Measurements from ENCODE around the gene LRRN2.

Gene LRRN2

DNA sequence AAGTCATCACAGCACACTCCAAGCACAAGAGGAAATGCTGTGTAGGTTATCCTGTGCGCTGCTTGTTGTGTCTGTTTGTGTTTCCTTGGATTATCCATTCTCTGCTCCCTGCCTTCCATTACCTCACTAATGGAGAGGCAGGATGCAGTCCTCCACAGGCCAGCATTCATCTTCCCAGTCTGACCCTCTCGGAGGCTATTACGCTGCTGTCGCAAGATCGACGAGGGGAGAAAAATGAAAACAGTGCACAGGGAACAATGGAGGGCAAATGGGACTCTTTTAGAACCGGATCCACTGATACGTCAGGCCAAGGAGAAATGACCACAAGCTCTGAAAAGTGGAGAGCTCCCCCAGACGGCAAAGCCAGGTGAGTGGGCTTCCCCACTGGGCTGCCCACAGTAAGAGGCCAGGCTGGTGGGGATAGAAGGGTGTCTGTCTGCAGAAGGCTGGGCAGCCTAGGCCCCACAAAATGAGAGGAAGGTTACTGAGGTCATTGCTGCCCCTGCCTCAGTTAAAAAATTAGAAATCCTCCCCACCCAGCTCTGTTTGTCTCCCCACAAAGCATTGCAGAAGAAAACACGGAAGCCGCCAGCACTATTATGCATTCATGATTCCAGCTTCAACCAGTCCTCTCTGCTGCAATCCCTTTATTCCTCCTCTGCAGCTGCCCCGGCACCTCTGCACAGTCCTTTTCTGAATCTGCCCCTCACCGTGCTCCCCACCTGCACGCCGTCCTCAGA lies 21.7 kb downstream of the LRRN2 start:
- DNase-seq (ENCODE audit: low read depth in 1 of 2, low spot score in 1 of 2) = no peak

DNA sequence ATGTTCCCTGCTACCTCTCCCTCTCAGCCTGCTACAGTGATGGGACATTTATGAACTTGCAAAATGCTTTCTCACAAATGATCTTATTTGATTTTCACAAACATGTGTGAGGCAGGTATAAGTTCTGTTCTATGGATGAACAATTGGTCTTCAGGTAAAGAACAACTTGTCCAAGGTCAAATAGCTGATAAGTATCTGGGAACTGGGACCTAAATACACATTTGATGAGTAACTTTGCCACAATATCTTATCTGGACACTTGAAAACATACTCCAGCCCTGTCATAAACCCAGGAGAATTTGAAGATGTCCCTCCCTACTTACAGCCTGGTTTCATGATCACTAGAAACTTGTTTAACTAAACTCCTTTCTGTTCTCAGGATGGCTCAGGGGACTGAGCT lies 23.0 kb downstream of the LRRN2 start:
- no peak for DNase-seq (ENCODE audit: low read depth in 1 of 2, low spot score in 1 of 2)

DNA sequence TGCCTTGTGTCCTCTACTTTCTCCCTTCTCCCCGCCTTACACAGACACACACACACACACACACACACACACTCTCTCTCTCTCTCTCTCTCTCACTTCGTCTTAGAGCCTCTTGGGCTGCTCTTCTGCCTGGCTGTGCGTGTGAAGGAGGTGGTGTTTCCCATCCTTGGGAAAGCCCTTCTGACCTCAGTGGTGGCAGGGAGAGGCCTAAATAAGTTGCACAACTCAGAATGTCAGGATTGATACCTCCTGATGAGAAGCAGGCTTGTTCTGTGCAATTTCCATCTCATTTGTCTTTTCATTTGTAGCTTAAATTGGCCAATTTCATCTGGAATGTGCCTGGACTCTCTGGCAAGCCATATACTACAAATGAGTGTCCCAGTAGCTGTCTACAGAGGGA lies 25.0 kb downstream of the LRRN2 start:
- DNase-seq (ENCODE audit: low read depth in 1 of 2, low spot score in 1 of 2) = no peak

- no peak for DNase-seq (ENCODE audit: low read depth in 1 of 2, low spot score in 1 of 2)
These were observed 26.5 kb downstream of the LRRN2 start for GRCh38 chr1:204659056-204659455.

DNA sequence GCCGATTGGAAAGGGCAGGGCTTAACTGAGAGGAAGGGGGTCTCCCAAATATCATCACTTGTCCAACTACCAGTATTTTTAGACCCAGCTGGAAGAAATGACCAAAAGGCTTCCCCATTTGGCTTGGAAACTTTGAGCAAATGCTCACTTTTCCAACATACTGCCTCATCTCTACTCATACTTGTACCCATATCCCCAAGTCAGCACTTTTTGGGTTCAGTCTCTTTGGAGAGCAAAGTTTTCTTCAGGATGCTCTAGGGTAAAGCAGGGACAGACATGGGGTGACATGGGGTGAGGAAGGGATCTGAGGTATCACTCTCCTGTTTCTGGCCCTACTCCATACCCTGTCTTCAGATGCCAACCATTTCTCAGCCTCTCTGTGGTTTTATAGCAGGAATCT lies 27.2 kb downstream of the LRRN2 start:
- no peak for DNase-seq (ENCODE audit: low read depth in 1 of 2, low spot score in 1 of 2)

DNA sequence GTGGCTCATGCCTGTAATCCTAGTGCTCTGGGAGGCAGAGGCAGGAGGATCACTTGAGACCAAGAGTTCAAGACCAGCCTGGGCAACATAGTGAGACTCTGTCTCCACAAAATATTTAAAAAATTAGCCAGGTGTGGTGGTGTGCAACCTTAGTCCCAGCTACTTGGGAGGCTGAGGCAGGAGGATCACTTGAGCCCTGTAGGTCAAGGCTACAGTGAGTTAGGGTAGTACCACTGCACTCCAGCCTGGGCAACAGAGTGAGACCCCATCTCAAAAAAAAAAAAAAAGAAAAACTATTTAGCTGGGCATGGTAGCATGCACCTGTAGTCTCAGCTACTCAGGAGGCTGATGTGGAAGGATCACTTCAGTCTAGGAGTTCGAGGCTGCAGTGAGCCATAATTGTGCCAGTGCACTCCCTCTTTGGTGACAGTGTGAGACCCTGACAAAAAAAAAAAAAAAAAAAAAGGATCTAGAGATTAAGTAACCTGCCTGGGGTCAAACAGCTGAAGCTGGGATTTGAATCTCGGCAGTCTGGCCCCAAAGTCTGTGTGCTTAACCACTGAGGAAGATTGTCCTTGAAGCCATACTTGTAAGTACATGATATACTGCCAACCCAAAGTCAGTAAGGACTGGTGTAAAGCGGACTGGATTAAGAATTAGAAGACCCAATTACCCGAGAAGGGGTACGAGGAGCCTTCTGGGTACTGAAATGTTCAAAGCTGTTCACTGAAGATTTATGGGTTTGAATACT lies 31.8 kb downstream of the LRRN2 start:
- DNase-seq (ENCODE audit: low read depth in 1 of 2, low spot score in 1 of 2) = no peak

DNA sequence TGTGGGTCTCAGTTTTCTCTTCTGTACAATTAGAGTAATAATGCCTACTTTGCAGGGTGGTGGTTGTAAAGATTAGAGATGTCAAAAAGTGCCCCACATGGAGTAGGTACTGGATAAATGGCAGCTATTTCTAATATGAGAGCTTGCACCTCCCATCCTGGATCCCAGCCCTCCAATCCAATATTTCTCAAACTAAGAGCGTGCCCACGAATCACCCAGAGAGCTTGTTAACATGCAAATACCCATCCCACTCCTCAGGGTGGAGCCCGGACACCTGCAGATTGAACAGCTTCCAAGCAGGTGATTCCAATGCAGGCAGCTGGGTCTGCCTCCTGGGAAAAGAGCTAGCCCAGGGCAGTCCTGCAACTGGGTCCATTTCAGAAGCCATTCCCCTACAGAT lies 33.0 kb downstream of the LRRN2 start:
- DNase-seq (ENCODE audit: low read depth in 1 of 2, low spot score in 1 of 2) = no peak

DNA sequence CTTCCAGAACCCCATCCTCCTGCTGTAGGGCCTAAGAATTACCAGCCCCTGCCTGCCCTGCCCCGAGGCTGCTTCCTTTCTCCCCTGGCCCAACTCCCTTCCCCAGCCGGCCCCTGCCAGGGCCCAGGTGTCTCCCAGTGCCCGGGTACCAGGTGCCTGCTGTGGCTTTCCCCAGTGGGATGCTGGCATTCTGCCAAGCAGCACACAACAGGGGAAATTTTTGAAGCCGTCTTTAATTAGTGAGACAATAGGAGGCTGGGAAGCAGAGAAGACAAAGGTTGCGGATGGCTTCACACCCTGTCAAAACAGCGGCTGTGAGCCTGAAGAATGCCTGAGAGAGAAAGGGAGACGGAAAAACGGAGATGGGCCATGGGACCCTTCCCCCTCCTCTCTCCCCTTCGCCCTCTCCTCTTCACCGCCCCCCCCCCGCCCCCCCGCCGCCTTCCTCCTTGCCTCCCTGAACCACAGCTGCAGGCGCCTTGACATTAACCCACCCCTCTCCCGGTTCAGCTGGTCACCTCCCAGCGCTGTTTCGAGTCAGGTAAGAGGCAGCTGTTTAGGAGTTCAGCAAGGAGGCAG lies 33.6 kb downstream of the LRRN2 start:
- no peak for DNase-seq (ENCODE audit: low read depth in 1 of 2, low spot score in 1 of 2)

- no peak for DNase-seq (ENCODE audit: low read depth in 1 of 2, low spot score in 1 of 2)
These were observed 34.5 kb downstream of the LRRN2 start for GRCh38 chr1:204650911-204651570.

DNA sequence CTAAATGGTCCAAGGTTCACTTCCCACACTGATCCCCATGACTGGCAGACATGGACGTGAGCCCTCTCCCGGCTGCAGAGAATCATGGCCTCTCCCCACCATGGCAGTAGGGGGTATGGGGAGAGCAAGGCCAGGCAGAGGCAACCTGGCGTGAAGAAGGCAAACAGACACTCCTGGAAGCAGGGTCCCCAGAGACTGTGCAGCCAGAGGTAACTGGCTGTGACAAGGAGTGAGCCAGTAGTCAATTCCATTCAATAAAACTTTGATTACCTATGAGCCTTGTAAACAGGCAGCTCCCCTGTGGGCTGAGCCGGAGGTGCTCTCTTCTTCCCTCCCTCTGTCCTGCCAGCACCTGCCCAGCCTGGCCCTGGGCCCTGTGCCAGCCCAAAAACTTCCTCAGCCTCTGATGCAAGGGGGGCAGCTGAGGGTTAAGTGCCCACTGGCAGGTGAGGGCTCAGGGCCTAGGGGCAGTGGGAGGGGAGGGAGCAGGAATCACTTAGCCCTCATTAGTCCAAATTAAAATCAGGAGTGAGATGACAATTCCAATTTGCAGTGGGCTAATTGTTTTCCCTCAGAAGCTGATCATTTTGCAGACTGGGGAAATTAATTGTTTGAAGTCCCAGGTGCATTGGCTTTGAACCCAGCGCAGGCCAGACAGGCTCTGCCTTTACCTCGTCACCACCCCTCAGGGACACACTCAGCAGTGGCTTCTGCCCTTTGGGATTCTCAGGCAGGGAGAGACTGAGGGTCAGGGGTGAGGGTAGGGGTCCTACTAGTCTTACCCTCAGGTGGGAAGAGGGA lies 35.6 kb downstream of the LRRN2 start:
- no peak for DNase-seq (ENCODE audit: low read depth in 1 of 2, low spot score in 1 of 2)

- no peak for DNase-seq (ENCODE audit: low read depth in 1 of 2, low spot score in 1 of 2)
These were observed 37.0 kb downstream of the LRRN2 start for GRCh38 chr1:204648576-204648975.

DNA sequence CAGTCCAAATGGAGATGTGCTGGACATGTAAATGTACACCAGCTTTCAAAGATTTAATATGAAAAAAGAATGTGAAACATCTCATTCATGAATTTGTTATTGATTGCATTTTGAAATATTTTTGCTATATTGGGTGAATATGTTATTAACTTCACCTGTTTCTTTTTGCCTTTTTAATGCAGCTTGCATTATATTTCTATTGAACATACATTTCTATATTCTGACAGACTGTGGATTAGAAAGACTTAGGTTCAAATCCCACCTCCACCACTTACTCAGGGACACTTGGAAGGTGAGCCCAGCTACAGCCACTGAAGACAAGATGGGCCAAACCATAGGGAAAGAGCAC lies 37.8 kb downstream of the LRRN2 start:
- no peak for DNase-seq (ENCODE audit: low read depth in 1 of 2, low spot score in 1 of 2)

DNA sequence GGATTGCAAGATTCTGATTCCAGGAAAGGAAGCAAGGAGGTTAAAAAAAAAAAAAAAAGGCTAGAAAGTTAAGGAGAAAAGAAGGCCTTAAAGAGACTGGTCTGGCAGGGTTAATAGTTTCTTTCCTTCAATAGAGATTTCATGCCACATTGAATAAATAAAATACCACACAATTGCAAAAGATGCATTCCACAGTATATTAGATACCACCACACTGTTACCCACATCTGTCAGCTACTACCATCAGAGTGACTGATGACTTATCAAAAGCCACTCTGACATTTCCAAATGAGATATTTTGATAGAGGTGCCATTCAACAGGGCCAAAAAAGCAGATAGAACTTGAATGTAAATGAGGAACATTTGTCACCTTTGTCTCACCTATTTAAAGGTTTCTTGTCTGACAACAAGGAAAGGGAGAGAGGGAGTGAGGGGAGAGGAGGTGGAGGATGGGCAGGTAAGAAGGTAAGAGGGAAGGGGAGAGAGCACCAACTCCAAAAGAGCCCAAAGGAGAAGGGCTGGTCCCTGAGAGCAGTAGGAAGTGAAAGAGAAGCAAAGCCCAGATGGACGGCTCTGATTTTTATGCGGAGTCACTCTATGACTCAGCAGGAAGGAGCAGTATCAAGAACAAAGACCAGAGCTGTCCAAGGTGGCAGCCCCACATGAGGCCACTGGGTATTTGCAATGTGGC lies 38.3 kb downstream of the LRRN2 start:
- no peak for DNase-seq (ENCODE audit: low read depth in 1 of 2, low spot score in 1 of 2)

DNA sequence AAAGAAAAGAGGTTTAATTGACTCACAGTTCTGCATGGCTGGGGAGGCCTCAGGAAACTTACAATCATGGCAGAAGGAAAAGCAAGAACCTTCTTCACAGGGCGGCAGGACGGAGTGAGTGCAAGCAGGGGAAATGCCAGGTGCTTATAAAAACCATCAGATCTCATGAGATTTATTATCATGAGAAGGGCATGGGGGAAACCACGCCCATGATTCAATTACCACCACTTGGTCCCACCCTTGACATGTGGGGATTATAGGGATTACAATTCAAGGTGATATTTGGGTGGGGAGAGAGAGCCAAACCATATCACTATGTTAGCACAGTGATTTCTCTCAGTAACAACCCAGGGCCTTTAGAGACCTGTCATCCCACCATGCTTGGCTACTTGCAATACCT lies 39.9 kb downstream of the LRRN2 start:
- no peak for DNase-seq (ENCODE audit: low read depth in 1 of 2, low spot score in 1 of 2)

GRCh38 chr1:204645251-204645650 lies 40.3 kb downstream of the LRRN2 start:
- no peak for DNase-seq (ENCODE audit: low read depth in 1 of 2, low spot score in 1 of 2)

DNA sequence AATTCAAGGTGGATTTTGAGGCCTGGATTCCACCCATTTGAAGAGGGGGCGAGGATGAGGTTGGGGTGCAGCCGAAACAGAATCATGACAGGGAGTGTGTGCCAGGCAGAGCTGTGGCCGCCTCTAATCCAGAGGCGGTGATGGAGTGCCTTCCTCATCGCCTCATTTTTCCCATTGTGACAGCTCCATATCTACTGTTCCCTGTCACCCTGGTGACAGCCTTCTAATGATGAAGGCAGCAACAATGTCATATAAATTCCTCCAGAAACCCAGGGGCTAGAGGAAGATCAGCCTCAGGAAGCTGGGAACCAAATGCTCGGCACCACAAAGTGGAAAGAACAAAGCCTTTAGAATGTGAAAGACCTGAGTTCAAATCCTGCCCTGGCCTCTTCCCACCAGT lies 42.0 kb downstream of the LRRN2 start:
- no peak for DNase-seq (ENCODE audit: low read depth in 1 of 2, low spot score in 1 of 2)

- DNase-seq (ENCODE audit: low read depth in 1 of 2, low spot score in 1 of 2) = no peak
These were observed 43.6 kb downstream of the LRRN2 start for GRCh38 chr1:204641936-204642335.

DNA sequence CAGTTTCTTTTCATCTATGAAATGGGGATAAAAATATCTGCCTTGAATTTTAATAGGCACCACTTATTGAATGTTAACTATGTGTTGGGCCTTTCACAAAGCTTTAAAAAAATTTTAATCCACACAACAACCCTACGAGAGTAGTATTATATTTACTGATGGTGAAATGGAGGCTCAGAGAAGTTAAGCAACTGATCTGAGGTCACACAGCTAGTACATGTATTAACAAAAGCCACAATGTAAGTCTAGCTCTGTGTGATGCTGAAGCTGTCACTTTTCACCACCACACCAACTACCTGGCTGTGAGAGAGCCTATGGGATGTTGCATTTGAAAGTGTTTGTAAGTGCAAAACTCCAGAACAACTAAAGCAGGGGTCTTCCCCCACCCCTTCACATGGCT lies 44.1 kb downstream of the LRRN2 start:
- no peak for DNase-seq (ENCODE audit: low read depth in 1 of 2, low spot score in 1 of 2)

- DNase-seq (ENCODE audit: low read depth in 1 of 2, low spot score in 1 of 2) = no peak
These were observed 45.0 kb downstream of the LRRN2 start for GRCh38 chr1:204640578-204640977.

DNA sequence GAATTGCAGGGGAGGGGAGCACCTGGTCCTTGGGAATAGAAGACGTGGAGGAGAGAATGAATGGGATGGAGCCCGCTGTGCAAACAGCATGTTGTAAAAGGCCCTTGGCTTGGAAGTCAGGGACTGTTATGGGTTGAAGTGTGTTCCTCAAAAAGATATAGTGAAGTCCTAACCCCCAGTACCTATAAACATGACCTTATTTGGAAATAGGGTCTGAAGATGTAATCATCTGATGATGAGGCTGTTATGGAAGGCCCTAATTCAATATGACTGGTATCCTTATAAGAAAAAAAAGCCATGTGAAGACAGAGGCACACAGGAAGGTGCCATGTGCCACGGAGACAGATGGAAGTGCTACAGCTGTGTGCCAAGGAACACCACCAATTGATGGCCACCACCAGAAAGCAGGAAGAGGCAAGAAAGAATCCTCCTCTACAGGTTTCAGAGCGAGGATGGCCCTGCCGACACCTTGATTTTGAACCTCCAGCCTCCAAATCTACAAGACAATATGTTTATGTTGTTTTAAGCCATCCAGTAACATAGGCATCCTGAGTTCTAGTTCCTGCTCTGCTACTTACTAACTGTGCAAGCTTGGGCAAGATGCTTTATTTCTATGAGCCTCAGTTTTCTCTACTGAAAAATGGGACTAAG lies 51.2 kb downstream of the LRRN2 start:
- DNase-seq (ENCODE audit: low read depth in 1 of 2, low spot score in 1 of 2) = no peak

Measured in stimulated activated CD4-positive, alpha-beta T cell treated with anti-CD3 and anti-CD28 coated beads, Interleukin-15, amount 100 ng/mL, for 1 hour (primary cell).